MM.1S (cell line): ENCODE data around the gene FOXA3.

Source experiments
- DNase-seq: peaks from one replicate; pipeline ENCODE4 v3.0.0-alpha.2; 2015
- H2AFZ ChIP-seq: fragments of 300-600 bp; sonication (generic); 2 replicates; pipeline ENCODE4 v1.6.0; 2016; ENCODE audit warnings: antibody characterized with exemption, low read length
- H3F3A ChIP-seq: fragments of 300-600 bp; sonication (generic); 2 replicates; pipeline ENCODE4 v1.6.1; 2016; ENCODE audit warnings: mild to moderate bottlenecking, antibody characterized with exemption, low read length, moderate library complexity, mixed read lengths; ENCODE audit not compliant: insufficient read depth
- H3K27ac ChIP-seq: fragments of 300-600 bp; sonication (generic); 2 replicates; pipeline ENCODE4 v1.5.1; 2016; ENCODE audit warnings: mild to moderate bottlenecking, low read length
- H3K27me3 ChIP-seq: fragments of 300-600 bp; sonication (generic); replicated peaks from 2 replicates; pipeline ENCODE4 v1.6.0; 2016; ENCODE audit warnings: low read length; ENCODE audit not compliant: insufficient read depth
- H3K36me3 ChIP-seq: fragments of 300-600 bp; sonication (generic); replicated peaks from 2 replicates; pipeline ENCODE4 v1.6.1; 2016; ENCODE audit warnings: mild to moderate bottlenecking, low read length, mixed read lengths; ENCODE audit not compliant: insufficient read depth
- H3K4me1 ChIP-seq: fragments of 300-600 bp; sonication (generic); 2 replicates; pipeline ENCODE4 v1.6.1; 2016; ENCODE audit warnings: low read length, mixed read lengths
- H3K4me2 ChIP-seq: fragments of 300-600 bp; sonication (generic); 2 replicates; pipeline ENCODE4 v1.6.0; 2016; ENCODE audit warnings: low read depth, low read length
- H3K4me3 ChIP-seq: fragments of 300-600 bp; sonication (generic); 2 replicates; pipeline ENCODE4 v1.5.1; 2016; ENCODE audit warnings: low read length, mixed read lengths
- H3K79me2 ChIP-seq: fragments of 300-600 bp; sonication (generic); 2 replicates; pipeline ENCODE4 v1.6.1; 2016; ENCODE audit warnings: mixed run types, low read length, mixed read lengths
- H3K9ac ChIP-seq: fragments of 300-600 bp; sonication (generic); 2 replicates; pipeline ENCODE4 v1.6.1; 2016; ENCODE audit warnings: low read length, mixed read lengths
- H3K9me2 ChIP-seq: fragments of 300-600 bp; sonication (generic); replicated peaks from 2 replicates; pipeline ENCODE4 v1.6.1; 2016; ENCODE audit warnings: mild to moderate bottlenecking, low read length, mixed read lengths; ENCODE audit not compliant: insufficient read depth
- H3K9me3 ChIP-seq: fragments of 300-600 bp; sonication (generic); replicated peaks from 2 replicates; pipeline ENCODE4 v1.6.1; 2016; ENCODE audit warnings: mild to moderate bottlenecking, low read length, mixed read lengths; ENCODE audit not compliant: insufficient read depth
- H4K20me1 ChIP-seq: fragments of 300-600 bp; sonication (generic); 2 replicates; pipeline ENCODE4 v1.6.1; 2016; ENCODE audit warnings: mild to moderate bottlenecking, low read length, moderate library complexity, mixed read lengths; ENCODE audit not compliant: insufficient read depth
- CTCF ChIP-seq: fragments of 300-600 bp; sonication (generic); IDR thresholded peaks from 2 replicates; pipeline ENCODE4 v1.5.1; 2016; ENCODE audit warnings: antibody characterized with exemption, low read length, mixed read lengths
- EZH2 ChIP-seq: fragments of 300-600 bp; sonication (generic); optimal IDR thresholded peaks from 2 replicates; pipeline ENCODE3; 2017; ENCODE audit warnings: low read depth, mild to moderate bottlenecking, antibody characterized with exemption, low read length, mixed read lengths
- EZH2phosphoT487 ChIP-seq: fragments of 300-600 bp; sonication (generic); IDR thresholded peaks from 2 replicates; pipeline ENCODE4 v1.6.1; 2018; ENCODE audit warnings: antibody characterized with exemption, low read length

FOXA3 gene

GRCh38 chr19:45883586-45883880 is 19.4 kb downstream of the FOXA3 start:
- no peak for DNase-seq
- H2AFZ ChIP-seq = no peak overlapping the region
- no peaks in the 10 kb centered on the region for H3K9me3 ChIP-seq
- peak overlapping the region; percentile 100; the same call in 1 of the 2 replicates for H3K4me2 ChIP-seq
- peaks cover 4% of the 10 kb centered on the region; the same call in 1 of the 2 replicates for H3K27me3 ChIP-seq
- no peak overlapping the region for H3K4me3 ChIP-seq
- no peak overlapping the region for H3K27ac ChIP-seq
- H3F3A ChIP-seq = peaks cover 5% of the 10 kb centered on the region
- H3K9me2 ChIP-seq = no peaks in the 10 kb centered on the region
- peaks cover 24% of the 10 kb centered on the region for H3K4me1 ChIP-seq
- peaks cover 17% of the 10 kb centered on the region for H3K79me2 ChIP-seq
- no peak overlapping the region for H3K9ac ChIP-seq
- no peaks in the 10 kb centered on the region for H4K20me1 ChIP-seq
- no peaks in the 10 kb centered on the region for H3K36me3 ChIP-seq
- no peak for TF ChIP-seq CTCF
- TF ChIP-seq EZH2phosphoT487 = no peak
- no peak for TF ChIP-seq EZH2

- Histone ChIP-seq H2AFZ (no peak overlapping the region), H3K9ac (no peak overlapping the region), H3F3A (peaks cover 5% of the 10 kb centered on the region), H3K27ac (no peak overlapping the region), H4K20me1 (no peaks in the 10 kb centered on the region), H3K4me1 (peaks cover 24% of the 10 kb centered on the region), H3K27me3 (no peaks in the 10 kb centered on the region), H3K4me3 (no peak overlapping the region), H3K4me2 (no peak overlapping the region), H3K9me3 (no peaks in the 10 kb centered on the region), H3K36me3 (no peaks in the 10 kb centered on the region), H3K9me2 (no peaks in the 10 kb centered on the region), H3K79me2 (peaks cover 17% of the 10 kb centered on the region)
- no peak for DNase-seq
- no peak for TF ChIP-seq EZH2
- TF ChIP-seq CTCF = no peak
- TF ChIP-seq EZH2phosphoT487 = no peak
These were observed 20.0 kb downstream of the FOXA3 start for GRCh38 chr19:45883881-45884681.

- TF ChIP-seq EZH2 (no peak), EZH2phosphoT487 (no peak), CTCF (no peak)
- Histone ChIP-seq H3K9me3 (no peaks in the 10 kb centered on the region), H4K20me1 (no peaks in the 10 kb centered on the region), H3K27ac (peak overlapping the region; percentile 50; the same call in 1 of the 2 replicates), H3F3A (peaks cover 5% of the 10 kb centered on the region), H3K9ac (peak overlapping the region; percentile 77; the same call in 1 of the 2 replicates), H3K36me3 (no peaks in the 10 kb centered on the region), H2AFZ (no peak overlapping the region), H3K79me2 (peaks cover 17% of the 10 kb centered on the region), H3K27me3 (no peaks in the 10 kb centered on the region), H3K9me2 (no peaks in the 10 kb centered on the region), H3K4me2 (peak overlapping the region; percentile 83), H3K4me1 (peaks cover 24% of the 10 kb centered on the region), H3K4me3 (peak overlapping the region; percentile 83)
- no peak for DNase-seq
These were observed 20.8 kb downstream of the FOXA3 start for GRCh38 chr19:45884682-45885555.
